GM23248 (cell line): ENCODE data around the gene OR1N1.

Source experiments
- EZH2 ChIP-seq: fragments of 200-600 bp; sonication (generic); IDR thresholded peaks from 2 replicates; pipeline ENCODE4 v1.6.1; 2018; ENCODE audit warnings: antibody characterized with exemption, mild to moderate bottlenecking; ENCODE audit not compliant: insufficient read depth, poor library complexity, severe bottlenecking
- EZH2phosphoT487 ChIP-seq: fragments of 200-600 bp; sonication (generic); IDR thresholded peaks from 2 replicates; pipeline ENCODE4 v1.6.1; 2018; ENCODE audit warnings: antibody characterized with exemption, moderate library complexity, mild to moderate bottlenecking, low read depth; ENCODE audit not compliant: insufficient read depth

- TF ChIP-seq EZH2 (no peak), EZH2phosphoT487 (no peak)
Measured at GRCh38 chr9:122527193-122527592, at the start of gene OR1N1.
